Vagina (tissue), 2 donors: ENCODE results near the gene KDM4D.

ENCODE experiments used
- POLR2AphosphoS5 ChIP-seq, 2 donors: sonication (generic); formaldehyde crosslinking; IDR thresholded peaks; one replicate each; pipeline ENCODE4 v1.9.0; 2017; ENCODE audit warnings: antibody characterized with exemption in 2 of 2, mild to moderate bottlenecking in 2 of 2, low read depth in 1 of 2; ENCODE audit not compliant: insufficient read depth in 1 of 2
- TF ChIP-seq, protein P1 (sequence below), 3 experiments: fragments of 450-650 bp in 2 of 3; fragments of 200-600 bp in 1 of 3; sonication (generic) in 1 of 3; IDR thresholded peaks; one replicate each; pipeline ENCODE4 v1.5.1; 2017 to 2019; ENCODE audit warnings: antibody characterized with exemption in 3 of 3, mild to moderate bottlenecking in 2 of 3, moderate library complexity in 2 of 3

DNA sequence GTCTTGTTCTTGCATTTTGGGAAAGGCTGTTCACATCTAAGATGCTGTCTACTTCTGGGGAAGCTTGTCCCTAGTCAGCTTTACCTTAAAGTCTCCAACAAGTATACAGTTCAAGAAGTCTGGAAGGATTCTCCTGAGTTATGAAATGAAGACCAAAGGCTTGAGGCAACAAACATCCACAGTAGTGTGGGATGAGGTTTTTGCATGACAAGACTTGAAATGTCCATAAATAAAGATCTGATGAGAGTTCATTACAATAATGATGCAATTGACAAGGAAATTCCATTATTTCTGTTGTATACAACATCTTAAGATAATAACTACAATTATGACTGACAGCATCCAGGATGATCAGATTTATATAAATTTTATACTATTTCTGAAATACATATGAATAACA, 30.2 kb downstream of the KDM4D start:
- TF ChIP-seq POLR2AphosphoS5 (IDR thresholded peaks at IDR 0.05; ENCODE audit: insufficient read depth in 1 of 2, low read depth in 1 of 2): no peak
- TF ChIP-seq, protein P1, sequence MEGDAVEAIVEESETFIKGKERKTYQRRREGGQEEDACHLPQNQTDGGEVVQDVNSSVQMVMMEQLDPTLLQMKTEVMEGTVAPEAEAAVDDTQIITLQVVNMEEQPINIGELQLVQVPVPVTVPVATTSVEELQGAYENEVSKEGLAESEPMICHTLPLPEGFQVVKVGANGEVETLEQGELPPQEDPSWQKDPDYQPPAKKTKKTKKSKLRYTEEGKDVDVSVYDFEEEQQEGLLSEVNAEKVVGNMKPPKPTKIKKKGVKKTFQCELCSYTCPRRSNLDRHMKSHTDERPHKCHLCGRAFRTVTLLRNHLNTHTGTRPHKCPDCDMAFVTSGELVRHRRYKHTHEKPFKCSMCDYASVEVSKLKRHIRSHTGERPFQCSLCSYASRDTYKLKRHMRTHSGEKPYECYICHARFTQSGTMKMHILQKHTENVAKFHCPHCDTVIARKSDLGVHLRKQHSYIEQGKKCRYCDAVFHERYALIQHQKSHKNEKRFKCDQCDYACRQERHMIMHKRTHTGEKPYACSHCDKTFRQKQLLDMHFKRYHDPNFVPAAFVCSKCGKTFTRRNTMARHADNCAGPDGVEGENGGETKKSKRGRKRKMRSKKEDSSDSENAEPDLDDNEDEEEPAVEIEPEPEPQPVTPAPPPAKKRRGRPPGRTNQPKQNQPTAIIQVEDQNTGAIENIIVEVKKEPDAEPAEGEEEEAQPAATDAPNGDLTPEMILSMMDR (IDR thresholded peaks at IDR 0.05): no peak
